Esophagus (tissue), 2 donors: ENCODE results near the gene ROM1. TPM values are rescaled to one million over a fixed set of nuclear protein-coding genes. Genes with fewer than 3 reads are reported as not detected.
"Not testable (repeated sequence)": the region's sequence is repeated elsewhere in the genome, so short reads cannot be mapped to it uniquely, and the experiment has no call there.

Experiments used
- H3K27ac ChIP-seq, 2 donors: one replicate each; pipeline ENCODE4 v1.5.1; 2013; ENCODE audit warnings: low read depth in 2 of 2, mild to moderate bottlenecking in 2 of 2, inconsistent platforms in 1 of 2, low read length in 1 of 2, moderate library complexity in 1 of 2
- H3K27me3 ChIP-seq, 2 donors: one replicate each; pipeline ENCODE4 v1.6.1; 2013; ENCODE audit warnings: low read length in 2 of 2, control low read depth in 1 of 2, mild to moderate bottlenecking in 1 of 2; ENCODE audit not compliant: insufficient read depth in 2 of 2, control insufficient read depth in 1 of 2
- H3K36me3 ChIP-seq, 2 donors: one replicate each; pipeline ENCODE4 v1.6.1; 2013; ENCODE audit warnings: low read length in 1 of 2; ENCODE audit not compliant: control insufficient read depth in 2 of 2, insufficient read depth in 2 of 2
- H3K4me1 ChIP-seq, 2 donors: one replicate each; pipeline ENCODE4 v1.6.1; 2013; ENCODE audit warnings: low read length in 1 of 2; ENCODE audit not compliant: control insufficient read depth in 2 of 2, insufficient read depth in 2 of 2
- H3K4me3 ChIP-seq, 2 donors: one replicate each; pipeline ENCODE4 v1.5.1; 2013; ENCODE audit warnings: low read length in 2 of 2, mild to moderate bottlenecking in 2 of 2, low read depth in 1 of 2, moderate library complexity in 1 of 2
- H3K9me3 ChIP-seq, 2 donors: one replicate each; pipeline ENCODE4 v1.6.1; 2013; ENCODE audit warnings: mild to moderate bottlenecking in 2 of 2, low read depth in 1 of 2, low read length in 1 of 2, moderate library complexity in 1 of 2; ENCODE audit not compliant: control insufficient read depth in 2 of 2, insufficient read depth in 1 of 2
- WGBS, 2 donors: extraction: QIAGEN DNeasy Blood & Tissue Kit; methylation state at CpG; one replicate each; pipeline ENCODE4 v1.1.7; 2013; 5-methylcytosine and 5-hydroxymethylcytosine counted together
- polyA plus RNA-seq, 2 donors: library from polyadenylated mRNA; stranded (reverse); fragments of 200-250 nt; gene quantifications; one replicate each; pipeline ENCODE4 v1.2.3, GENCODE V29; 2013
- donor health status: healthy with polysubstance abuse.
- donor health status: Bipolar disorder and iron deficiency.

ROM1 gene
- polyA plus RNA-seq, 2 donors = 7.4 to 10.5 TPM

GRCh38 chr11:62580959-62581715 lies 31.9 kb upstream of the ROM1 start:
- Histone ChIP-seq H3K4me3 (no peak overlapping the region), H3K27ac (no peak overlapping the region), H3K9me3 (no peaks in the 10 kb centered on the region), H3K36me3 (peaks cover 7 to 18% of the 10 kb centered on the region in 2 donors), H3K27me3 (no peaks in the 10 kb centered on the region), H3K4me1 (peaks cover 0 to 4% of the 10 kb centered on the region in 2 donors)
- 94 to 95% methylated on average over 18 of the region's 18 CpGs for WGBS, 2 donors

- H3K27ac ChIP-seq, H3K9me3 ChIP-seq, H3K4me1 ChIP-seq, H3K4me3 ChIP-seq, H3K27me3 ChIP-seq: not testable (repeated sequence)
- peaks cover 7 to 19% of the 10 kb centered on the region in 2 donors for H3K36me3 ChIP-seq
- WGBS, 2 donors = 97 to 99% methylated on average over 4 of the region's 4 CpGs
Measured at GRCh38 chr11:62581735-62582134, 31.3 kb upstream of the ROM1 start.

GRCh38 chr11:62585356-62585755 lies 27.7 kb upstream of the ROM1 start:
- not testable (repeated sequence) for H3K4me1 ChIP-seq, H3K4me3 ChIP-seq, H3K9me3 ChIP-seq, H3K27me3 ChIP-seq
- Histone ChIP-seq H3K36me3 (peaks cover 7 to 13% of the 10 kb centered on the region in 2 donors), H3K27ac (peak overlapping the region; percentile 10 to 33)
- WGBS, 2 donors = 81 to 82% methylated on average over 7 of the region's 7 CpGs

- Histone ChIP-seq H3K27me3 (no peaks in the 10 kb centered on the region), H3K4me1 (peaks cover 2 to 6% of the 10 kb centered on the region in 2 donors), H3K9me3 (no peaks in the 10 kb centered on the region), H3K27ac (peak overlapping the region in 1 of 2 donors; percentile 10), H3K36me3 (peaks cover 2 to 10% of the 10 kb centered on the region in 2 donors), H3K4me3 (no peak overlapping the region)
- WGBS, 2 donors = 55 to 61% methylated on average over 18 of the region's 18 CpGs
Measured at GRCh38 chr11:62588966-62589637, 24.0 kb upstream of the ROM1 start.

GRCh38 chr11:62591448-62592145 lies 21.5 kb upstream of the ROM1 start, which contains the start of gene TUT1:
Gene TUT1, minus strand, starts transcription at chr11:62591523. Its CDS starts 38 bp downstream, at chr11:62591485.
- WGBS, 2 donors = 0 to 1% methylated on average over 58 of the region's 58 CpGs
- no peaks in the 10 kb centered on the region for H3K9me3 ChIP-seq
- H3K27ac ChIP-seq = peak within 1 kb of the TSS; percentile 93 to 99
- peak within 1 kb of the TSS; percentile 62 to 93 for H3K4me3 ChIP-seq
- H3K27me3 ChIP-seq = no peaks in the 10 kb centered on the region
- H3K4me1 ChIP-seq = peaks cover 2 to 4% of the 10 kb centered on the region in 2 donors
- H3K36me3 ChIP-seq = peaks cover 9 to 31% of the 10 kb centered on the region in 2 donors

- Histone ChIP-seq H3K27ac (peak overlapping the region; percentile 93 to 99), H3K4me3 (peak overlapping the region; percentile 43 to 93), H3K9me3 (no peaks in the 10 kb centered on the region), H3K27me3 (no peaks in the 10 kb centered on the region), H3K36me3 (peaks cover 9 to 36% of the 10 kb centered on the region in 2 donors), H3K4me1 (peaks cover 2 to 4% of the 10 kb centered on the region in 2 donors)
- 13 to 14% methylated on average over 17 of the region's 17 CpGs for WGBS, 2 donors
Measured at GRCh38 chr11:62592146-62592815, 20.8 kb upstream of the ROM1 start.

GRCh38 chr11:62592989-62593421 lies 20.1 kb upstream of the ROM1 start:
- no peaks in the 10 kb centered on the region for H3K9me3 ChIP-seq
- H3K27ac ChIP-seq = peak overlapping the region; percentile 93 to 99
- H3K36me3 ChIP-seq = peaks cover 9 to 43% of the 10 kb centered on the region in 2 donors
- peaks cover 2 to 4% of the 10 kb centered on the region in 2 donors for H3K4me1 ChIP-seq
- 74% methylated on average over 8 of the region's 8 CpGs for WGBS, 2 donors
- H3K27me3 ChIP-seq = no peaks in the 10 kb centered on the region
- no peak overlapping the region for H3K4me3 ChIP-seq

GRCh38 chr11:62593434-62594044 lies 19.5 kb upstream of the ROM1 start:
- no peaks in the 10 kb centered on the region for H3K9me3 ChIP-seq
- peak overlapping the region in 1 of 2 donors; percentile 58 for H3K27ac ChIP-seq
- peaks cover 9 to 46% of the 10 kb centered on the region in 2 donors for H3K36me3 ChIP-seq
- no peaks in the 10 kb centered on the region for H3K27me3 ChIP-seq
- H3K4me1 ChIP-seq = peaks cover 2 to 4% of the 10 kb centered on the region in 2 donors
- no peak overlapping the region for H3K4me3 ChIP-seq
- WGBS, 2 donors = 54 to 57% methylated on average over 13 of the region's 13 CpGs

- Histone ChIP-seq H3K36me3 (peaks cover 9 to 47% of the 10 kb centered on the region in 2 donors), H3K27ac (no peak overlapping the region), H3K4me1 (peaks cover 2 to 7% of the 10 kb centered on the region in 2 donors), H3K4me3 (no peak overlapping the region), H3K27me3 (no peaks in the 10 kb centered on the region), H3K9me3 (no peaks in the 10 kb centered on the region)
- 88% methylated on average over 8 of the region's 8 CpGs for WGBS, 2 donors
Measured at GRCh38 chr11:62595124-62595523, 17.9 kb upstream of the ROM1 start.
